Measurements from ENCODE around the gene MED12L.

Gene MED12L

DNA sequence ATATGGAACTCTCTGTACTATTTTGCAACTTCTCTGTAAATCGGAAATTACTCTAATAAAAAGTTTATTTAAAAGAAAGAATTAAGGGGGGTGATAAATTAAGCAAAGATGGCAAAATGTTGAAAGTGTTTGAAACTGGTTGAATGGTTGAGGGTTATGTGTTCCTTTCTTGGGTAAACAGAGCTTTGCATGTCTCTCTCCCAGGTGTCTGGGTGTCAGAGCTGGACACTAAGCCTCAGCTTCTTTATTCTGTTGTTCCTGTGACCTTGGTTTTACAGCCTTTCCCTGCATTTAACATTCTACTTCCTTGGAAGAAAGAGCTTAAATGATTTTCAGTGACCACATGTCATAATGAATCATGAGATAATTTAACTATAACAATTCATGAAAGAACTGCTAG lies 110.4 kb downstream of the MED12L start:
- H3K27ac ChIP-seq (ENCODE audit: low read length): no peak overlapping the region
- no peak overlapping the region for H3K4me2 ChIP-seq (ENCODE audit: low read depth, low read length)
- no peaks in the 10 kb centered on the region for H3K9me2 ChIP-seq (replicated peaks; ENCODE audit: insufficient read depth, low read length)
- H3K4me3 ChIP-seq (ENCODE audit: low read length): no peak overlapping the region
- no peaks in the 10 kb centered on the region for H3K9me3 ChIP-seq (replicated peaks; ENCODE audit: insufficient read depth, low read length)
- no peak for DNase-seq
- no peaks in the 10 kb centered on the region for H3K4me1 ChIP-seq (ENCODE audit: low read length)
- no peaks in the 10 kb centered on the region for H3K79me2 ChIP-seq (ENCODE audit: low read length)
- H3K27me3 ChIP-seq (replicated peaks; ENCODE audit: insufficient read depth, low read length): no peaks in the 10 kb centered on the region
- no peaks in the 10 kb centered on the region for H3K36me3 ChIP-seq (replicated peaks; ENCODE audit: insufficient read depth, low read length)
- H3F3A ChIP-seq (ENCODE audit: insufficient read depth, low read length): no peaks in the 10 kb centered on the region
- H2AFZ ChIP-seq (ENCODE audit: low read length): no peak overlapping the region
- TF ChIP-seq EZH2phosphoT487 (IDR thresholded peaks at IDR 0.05; ENCODE audit: low read length) (no peak), EZH2 (optimal IDR thresholded peaks at IDR 0.05; ENCODE audit: low read depth, low read length) (no peak), CTCF (IDR thresholded peaks at IDR 0.05; ENCODE audit: low read length) (no peak)
- no peak overlapping the region for H3K9ac ChIP-seq (ENCODE audit: low read length)
- H4K20me1 ChIP-seq (ENCODE audit: insufficient read depth, low read length): no peaks in the 10 kb centered on the region

DNA sequence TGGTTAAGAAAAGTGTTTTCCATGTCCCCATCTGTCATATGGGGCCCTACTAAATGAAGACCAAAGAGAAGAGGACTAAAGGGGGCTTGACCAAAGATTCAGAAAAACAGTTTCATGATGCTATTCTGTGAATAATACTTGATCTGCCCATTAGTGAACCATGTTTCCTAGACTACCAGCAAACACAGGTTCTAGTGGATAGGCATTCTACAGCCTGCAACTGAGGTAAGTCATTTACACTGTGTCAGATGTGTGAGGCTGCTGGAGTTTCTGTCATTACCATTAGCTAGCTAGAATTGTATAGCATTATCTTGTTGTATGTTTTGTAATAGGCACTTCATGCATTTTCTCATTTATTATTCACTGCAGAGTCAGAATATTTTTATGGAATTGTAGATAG lies 111.0 kb downstream of the MED12L start:
- H3F3A ChIP-seq (ENCODE audit: insufficient read depth, low read length): no peaks in the 10 kb centered on the region
- H3K9ac ChIP-seq (ENCODE audit: low read length): no peak overlapping the region
- no peak overlapping the region for H3K4me3 ChIP-seq (ENCODE audit: low read length)
- TF ChIP-seq EZH2 (optimal IDR thresholded peaks at IDR 0.05; ENCODE audit: low read depth, low read length) (no peak), CTCF (IDR thresholded peaks at IDR 0.05; ENCODE audit: low read length) (no peak)
- H3K79me2 ChIP-seq (ENCODE audit: low read length): no peaks in the 10 kb centered on the region
- no peak overlapping the region for H3K4me2 ChIP-seq (ENCODE audit: low read depth, low read length)
- H3K27ac ChIP-seq (ENCODE audit: low read length): no peak overlapping the region
- H3K4me1 ChIP-seq (ENCODE audit: low read length): no peaks in the 10 kb centered on the region
- no peaks in the 10 kb centered on the region for H3K36me3 ChIP-seq (replicated peaks; ENCODE audit: insufficient read depth, low read length)
- no peak for DNase-seq
- no peaks in the 10 kb centered on the region for H3K9me2 ChIP-seq (replicated peaks; ENCODE audit: insufficient read depth, low read length)
- no peaks in the 10 kb centered on the region for H4K20me1 ChIP-seq (ENCODE audit: insufficient read depth, low read length)
- no peak overlapping the region for H2AFZ ChIP-seq (ENCODE audit: low read length)
- no peaks in the 10 kb centered on the region for H3K9me3 ChIP-seq (replicated peaks; ENCODE audit: insufficient read depth, low read length)
- H3K27me3 ChIP-seq (replicated peaks; ENCODE audit: insufficient read depth, low read length): no peaks in the 10 kb centered on the region

GRCh38 chr3:151197228-151197627 lies 111.8 kb downstream of the MED12L start:
- H3K9me2 ChIP-seq (replicated peaks; ENCODE audit: insufficient read depth, low read length): no peaks in the 10 kb centered on the region
- H3K79me2 ChIP-seq (ENCODE audit: low read length): no peaks in the 10 kb centered on the region
- no peak overlapping the region for H2AFZ ChIP-seq (ENCODE audit: low read length)
- H3K27ac ChIP-seq (ENCODE audit: low read length): no peak overlapping the region
- no peaks in the 10 kb centered on the region for H3K36me3 ChIP-seq (replicated peaks; ENCODE audit: insufficient read depth, low read length)
- no peak overlapping the region for H3K9ac ChIP-seq (ENCODE audit: low read length)
- H3K9me3 ChIP-seq (replicated peaks; ENCODE audit: insufficient read depth, low read length): no peaks in the 10 kb centered on the region
- no peak overlapping the region for H3K4me2 ChIP-seq (ENCODE audit: low read depth, low read length)
- no peak for DNase-seq
- H4K20me1 ChIP-seq (ENCODE audit: insufficient read depth, low read length): no peaks in the 10 kb centered on the region
- H3F3A ChIP-seq (ENCODE audit: insufficient read depth, low read length): no peaks in the 10 kb centered on the region
- H3K4me3 ChIP-seq (ENCODE audit: low read length): no peak overlapping the region
- no peaks in the 10 kb centered on the region for H3K4me1 ChIP-seq (ENCODE audit: low read length)
- no peak for TF ChIP-seq EZH2 (optimal IDR thresholded peaks at IDR 0.05; ENCODE audit: low read depth, low read length)
- no peak for TF ChIP-seq CTCF (IDR thresholded peaks at IDR 0.05; ENCODE audit: low read length)
- TF ChIP-seq EZH2phosphoT487 (IDR thresholded peaks at IDR 0.05; ENCODE audit: low read length): no peak
- H3K27me3 ChIP-seq (replicated peaks; ENCODE audit: insufficient read depth, low read length): no peaks in the 10 kb centered on the region
